ENCODE data around the gene ITPR3.

The ITPR3 gene

GRCh38 chr6:33705268-33705885 lies 84.3 kb downstream of the ITPR3 start:
- no peak for DNase-seq

- no peak for DNase-seq
Measured at GRCh38 chr6:33705955-33706725, 85.0 kb downstream of the ITPR3 start.

DNA sequence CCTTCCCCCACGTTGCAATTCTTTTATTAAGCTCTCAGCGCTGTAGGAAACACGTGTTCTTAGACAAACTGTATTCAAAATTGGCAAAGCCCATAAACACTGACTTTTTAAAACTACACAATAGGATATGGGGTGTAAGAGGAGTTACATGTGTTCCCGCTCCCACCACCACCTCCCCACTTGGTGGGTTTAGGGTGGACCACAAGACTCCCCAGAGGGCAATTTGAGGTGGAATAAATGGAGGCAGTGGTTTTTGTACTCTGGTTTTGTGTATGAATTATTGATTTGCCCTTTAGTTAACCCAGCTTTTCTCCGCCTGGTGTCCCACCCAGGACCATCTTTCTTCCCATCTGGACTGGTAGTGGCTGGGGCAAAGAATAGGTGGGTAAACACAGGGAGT lies 86.6 kb downstream of the ITPR3 start:
- DNase-seq = peak; percentile 72

GRCh38 chr6:33708516-33709204 lies 87.5 kb downstream of the ITPR3 start:
- no peak for DNase-seq

- no peak for DNase-seq
Measured at GRCh38 chr6:33709605-33710295, 88.6 kb downstream of the ITPR3 start.

GRCh38 chr6:33710296-33711121 lies 89.4 kb downstream of the ITPR3 start:
- DNase-seq = no peak

DNA sequence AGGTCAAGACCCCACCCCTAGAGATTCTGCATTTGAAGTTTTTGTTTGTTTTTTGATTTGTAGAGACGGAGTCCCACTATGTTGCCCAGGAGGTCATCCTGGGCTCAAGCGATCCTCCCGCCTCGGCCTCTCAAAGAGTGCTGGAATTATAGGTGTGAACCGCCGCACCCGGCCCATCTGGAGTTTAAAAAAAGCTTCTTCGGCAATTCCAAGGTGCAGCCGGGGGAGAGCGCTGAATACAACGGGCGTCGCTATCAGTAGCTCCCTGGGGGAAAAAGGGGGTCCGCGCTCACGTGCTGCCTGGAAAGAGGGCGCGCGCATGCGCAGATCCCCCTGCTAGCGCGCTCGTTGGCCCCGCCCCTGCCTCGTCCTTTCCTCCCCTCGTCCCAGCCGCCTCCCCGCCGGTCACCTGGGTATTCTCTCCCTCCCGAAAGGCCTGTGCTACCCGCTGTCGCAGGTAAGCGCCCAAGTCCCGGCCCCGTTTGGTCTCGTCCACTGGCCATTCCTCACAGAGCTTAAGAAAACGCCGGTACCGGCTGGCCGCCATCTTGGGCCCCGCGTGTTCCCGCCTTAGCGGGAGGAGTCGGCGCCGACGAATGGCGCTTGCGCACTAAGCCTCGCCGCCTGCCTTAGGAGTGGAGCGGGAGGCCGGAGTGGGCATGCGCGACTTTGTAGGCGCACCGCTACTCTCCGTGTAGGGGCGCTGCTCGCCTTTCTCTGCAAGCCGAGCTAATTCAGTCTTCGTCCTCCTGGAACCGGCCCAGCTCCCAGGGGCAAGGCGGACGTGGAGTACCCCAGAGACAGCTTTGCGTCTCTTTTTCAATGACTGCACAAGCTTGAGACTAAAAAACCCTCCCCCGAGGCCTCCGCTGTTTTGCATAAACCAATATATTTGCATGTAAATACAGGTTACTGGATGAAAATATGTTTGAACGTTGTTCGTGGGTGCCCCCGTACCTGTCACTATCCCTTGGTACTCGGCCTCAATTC lies 90.3 kb downstream of the ITPR3 start, which contains the start of gene UQCC2:
Gene UQCC2 (minus strand): TSS at position 561 of the 990 bp plus-strand sequence. CDS start 14 bp downstream, at position 547.
- peak; percentile 93 for DNase-seq

DNA sequence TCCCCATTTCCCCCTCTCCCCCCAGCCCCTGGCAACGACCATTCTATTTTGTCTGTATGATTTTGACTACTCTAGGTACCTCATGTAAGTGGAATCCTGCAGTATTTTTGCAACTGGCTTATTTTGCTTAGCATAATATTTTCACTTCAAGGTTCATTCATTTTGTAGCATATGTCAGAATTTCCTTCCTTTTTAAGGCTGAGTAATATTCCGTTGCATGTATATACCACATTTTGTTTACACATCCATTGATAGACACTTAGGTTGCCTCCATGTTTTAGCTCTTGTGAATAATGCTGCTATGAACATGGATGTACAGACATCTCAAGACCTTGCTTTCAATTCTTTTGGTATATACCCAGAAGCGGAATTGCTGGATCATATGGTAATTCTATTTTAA lies 91.8 kb downstream of the ITPR3 start:
- no peak for DNase-seq

DNA sequence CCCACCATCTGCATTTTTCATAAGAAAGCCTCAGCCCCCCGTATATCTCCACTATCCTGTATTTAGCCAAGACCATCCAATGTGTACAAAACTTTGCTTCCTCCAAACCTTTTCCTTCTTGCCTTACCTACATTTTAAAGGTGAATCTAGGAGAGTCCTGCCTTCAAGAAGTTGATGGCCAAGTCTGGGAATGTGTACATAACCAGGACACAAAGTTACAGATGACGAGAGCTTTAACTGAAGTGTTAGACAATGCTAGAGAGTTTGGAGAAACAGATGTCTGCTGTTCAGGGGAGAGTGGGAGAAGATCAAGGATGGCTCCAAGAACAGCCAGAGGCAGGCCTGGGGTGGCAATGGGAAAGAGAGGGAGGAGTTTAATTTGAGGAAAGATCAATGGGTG lies 92.7 kb downstream of the ITPR3 start:
- DNase-seq = no peak

DNA sequence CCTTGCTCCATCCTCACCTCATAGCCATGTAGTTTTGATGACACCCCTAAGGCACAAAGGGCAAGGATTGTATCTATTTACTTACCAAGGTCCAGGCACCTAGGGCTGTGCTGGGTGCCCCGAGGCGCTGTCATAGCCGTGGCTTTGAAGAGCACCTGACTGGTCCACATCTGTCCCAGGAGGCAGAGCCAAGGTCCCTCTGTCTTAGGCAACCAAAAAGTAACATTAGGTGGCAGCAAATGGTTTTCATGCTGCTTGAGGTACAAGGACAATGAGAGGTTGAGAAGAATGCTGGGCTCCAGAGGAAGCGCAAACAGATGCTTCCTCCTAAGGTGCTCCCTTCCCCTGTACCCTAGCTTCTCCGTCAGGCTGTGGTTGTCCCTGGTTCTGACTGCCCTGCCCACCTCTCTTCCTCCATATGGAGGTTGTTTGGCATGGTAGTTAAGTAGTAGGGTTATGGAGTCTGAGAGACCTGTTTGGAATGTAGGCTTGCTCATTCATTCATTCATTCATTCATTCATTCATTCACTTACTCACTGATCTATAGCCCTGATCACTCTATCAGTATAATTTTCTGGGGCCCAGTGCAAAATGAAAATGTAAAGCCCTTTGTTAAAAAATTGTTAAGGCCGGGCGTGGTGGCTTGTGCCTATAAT lies 93.4 kb downstream of the ITPR3 start:
- peak; percentile 23 for DNase-seq

GRCh38 chr6:33716379-33716778 lies 95.3 kb downstream of the ITPR3 start:
- peak; percentile 89 for DNase-seq

- DNase-seq = peak; percentile 51
Measured at GRCh38 chr6:33716890-33717632, 95.9 kb downstream of the ITPR3 start.

- DNase-seq = peak; percentile 51
Measured at GRCh38 chr6:33717934-33718455, 96.9 kb downstream of the ITPR3 start.

GRCh38 chr6:33718713-33719112 lies 97.6 kb downstream of the ITPR3 start:
- no peak for DNase-seq

DNA sequence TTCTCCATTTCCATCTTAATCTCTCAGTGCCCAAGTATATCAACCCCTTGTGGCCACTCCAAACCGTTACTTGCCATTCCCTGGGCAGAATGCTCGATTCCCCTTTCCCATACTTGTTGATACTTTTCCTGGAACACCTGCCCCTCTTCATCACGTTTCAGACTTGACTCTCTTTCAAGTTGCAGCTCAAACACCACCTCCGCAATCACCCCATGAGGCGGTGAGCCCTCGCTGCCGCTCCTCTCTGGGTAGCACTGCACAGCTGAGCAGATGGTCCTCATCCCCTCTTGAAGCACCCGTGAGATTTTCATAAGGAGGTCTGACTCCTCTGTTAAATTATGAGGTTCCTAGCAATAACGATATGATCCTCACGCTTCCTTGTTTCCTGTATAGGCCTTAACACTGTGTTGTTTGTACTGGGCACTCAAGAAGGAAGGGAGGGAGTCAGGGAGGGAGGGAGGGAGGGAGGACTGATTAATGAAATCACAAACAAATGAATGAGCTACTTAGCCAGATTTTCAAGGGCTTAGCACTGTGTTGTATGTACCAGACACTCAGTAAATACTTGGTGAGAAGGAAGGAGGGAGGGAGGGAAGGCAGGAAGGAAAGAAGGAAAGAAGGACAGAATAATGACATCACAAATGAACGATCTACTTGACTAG lies 98.3 kb downstream of the ITPR3 start:
- peak; percentile 40 for DNase-seq

GRCh38 chr6:33720998-33721397 lies 99.9 kb downstream of the ITPR3 start:
- DNase-seq = no peak

DNA sequence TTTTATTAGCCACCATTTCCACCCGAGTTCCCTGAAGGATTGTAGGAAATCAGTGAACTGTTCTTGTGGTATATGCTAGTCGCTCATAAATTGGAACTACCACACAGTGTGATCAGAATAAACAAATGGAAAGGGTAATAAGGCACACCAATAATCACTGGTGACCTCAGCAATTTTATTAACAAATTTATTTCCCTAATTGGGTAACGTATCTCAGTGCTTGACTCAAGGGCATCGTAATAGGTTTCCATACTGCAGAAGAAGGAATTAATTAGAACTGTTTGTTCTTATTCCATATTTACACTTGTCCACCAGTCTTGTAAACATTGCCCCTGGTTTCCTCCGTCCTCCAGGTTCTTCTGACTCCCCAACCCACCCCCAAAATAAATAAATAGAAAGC lies 100.4 kb downstream of the ITPR3 start:
- DNase-seq = no peak

DNA sequence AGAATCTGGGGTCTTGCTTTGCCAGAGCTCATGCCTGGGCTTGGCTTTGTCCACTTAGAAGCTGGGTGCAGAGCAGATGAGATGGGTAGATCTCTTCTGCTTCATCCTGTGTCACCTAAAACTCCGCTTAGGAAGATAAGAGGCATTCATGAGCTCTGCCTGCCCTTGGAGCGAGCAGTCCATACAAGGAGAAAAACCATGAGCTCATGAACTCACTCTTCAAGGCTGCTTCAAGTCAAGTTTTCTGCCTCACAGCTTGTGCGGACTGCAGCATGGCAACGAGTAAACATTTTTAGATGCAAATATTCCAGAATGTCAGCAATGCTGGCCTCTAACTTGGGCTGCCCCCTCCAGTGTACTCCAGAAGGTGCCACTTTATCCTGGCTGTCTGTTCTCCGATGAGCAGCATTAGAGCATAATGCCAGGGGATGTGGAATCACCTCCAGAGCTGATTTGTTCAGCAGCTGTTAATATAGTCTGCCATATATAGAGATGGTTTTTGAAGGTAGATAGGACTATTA lies 101.0 kb downstream of the ITPR3 start:
- no peak for DNase-seq

Data from NCI-H1092 treated with DMSO at 0.1 percent for 48 hours (cell line).